Neural cell (in vitro differentiated cells): ENCODE measurements around the gene ESRRB.

ENCODE experiments used
- CTCF ChIP-seq: fragments of 450-650 bp; IDR thresholded peaks from 2 replicates; pipeline ENCODE4 v1.5.1; 2014; ENCODE audit warnings: antibody characterized with exemption, mild to moderate bottlenecking, moderate library complexity; ENCODE audit not compliant: poor library complexity, severe bottlenecking
- MXI1 ChIP-seq: fragments of 450-650 bp; conservative IDR thresholded peaks from 2 replicates; pipeline ENCODE4 v1.6.1; 2014; ENCODE audit warnings: antibody characterized with exemption, mild to moderate bottlenecking; ENCODE audit not compliant: poor library complexity, severe bottlenecking
- POLR2AphosphoS5 ChIP-seq: IDR thresholded peaks from 2 replicates; pipeline ENCODE4 v1.6.1; 2012
- RAD21 ChIP-seq: fragments of 450-650 bp; conservative IDR thresholded peaks from 2 replicates; pipeline ENCODE4 v1.6.1; 2014; ENCODE audit warnings: antibody characterized with exemption, mild to moderate bottlenecking, moderate library complexity
- TAF1 ChIP-seq: IDR thresholded peaks from 2 replicates; pipeline ENCODE4 v1.6.1; 2012; ENCODE audit warnings: low read depth
- TF ChIP-seq, protein P1 (sequence below): IDR thresholded peaks from 2 replicates; pipeline ENCODE4 v1.6.1; 2012; ENCODE audit warnings: borderline replicate concordance

- no peak for TF ChIP-seq CTCF
- TF ChIP-seq POLR2AphosphoS5 = no peak
- no peak for TF ChIP-seq TAF1
- no peak for TF ChIP-seq MXI1
- TF ChIP-seq, protein P1, sequence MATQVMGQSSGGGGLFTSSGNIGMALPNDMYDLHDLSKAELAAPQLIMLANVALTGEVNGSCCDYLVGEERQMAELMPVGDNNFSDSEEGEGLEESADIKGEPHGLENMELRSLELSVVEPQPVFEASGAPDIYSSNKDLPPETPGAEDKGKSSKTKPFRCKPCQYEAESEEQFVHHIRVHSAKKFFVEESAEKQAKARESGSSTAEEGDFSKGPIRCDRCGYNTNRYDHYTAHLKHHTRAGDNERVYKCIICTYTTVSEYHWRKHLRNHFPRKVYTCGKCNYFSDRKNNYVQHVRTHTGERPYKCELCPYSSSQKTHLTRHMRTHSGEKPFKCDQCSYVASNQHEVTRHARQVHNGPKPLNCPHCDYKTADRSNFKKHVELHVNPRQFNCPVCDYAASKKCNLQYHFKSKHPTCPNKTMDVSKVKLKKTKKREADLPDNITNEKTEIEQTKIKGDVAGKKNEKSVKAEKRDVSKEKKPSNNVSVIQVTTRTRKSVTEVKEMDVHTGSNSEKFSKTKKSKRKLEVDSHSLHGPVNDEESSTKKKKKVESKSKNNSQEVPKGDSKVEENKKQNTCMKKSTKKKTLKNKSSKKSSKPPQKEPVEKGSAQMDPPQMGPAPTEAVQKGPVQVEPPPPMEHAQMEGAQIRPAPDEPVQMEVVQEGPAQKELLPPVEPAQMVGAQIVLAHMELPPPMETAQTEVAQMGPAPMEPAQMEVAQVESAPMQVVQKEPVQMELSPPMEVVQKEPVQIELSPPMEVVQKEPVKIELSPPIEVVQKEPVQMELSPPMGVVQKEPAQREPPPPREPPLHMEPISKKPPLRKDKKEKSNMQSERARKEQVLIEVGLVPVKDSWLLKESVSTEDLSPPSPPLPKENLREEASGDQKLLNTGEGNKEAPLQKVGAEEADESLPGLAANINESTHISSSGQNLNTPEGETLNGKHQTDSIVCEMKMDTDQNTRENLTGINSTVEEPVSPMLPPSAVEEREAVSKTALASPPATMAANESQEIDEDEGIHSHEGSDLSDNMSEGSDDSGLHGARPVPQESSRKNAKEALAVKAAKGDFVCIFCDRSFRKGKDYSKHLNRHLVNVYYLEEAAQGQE = no peak
- no peak for TF ChIP-seq RAD21
Measured at GRCh38 chr14:76498463-76498935, 122.6 kb downstream of the ESRRB start.
